Psoas muscle (tissue), 8 donors: ENCODE results near the gene SDK2. TPM values are rescaled to one million over a fixed set of nuclear protein-coding genes. Genes with fewer than 3 reads are reported as not detected.

Source experiments
- ATAC-seq, 4 donors: fragments of 200-7000 bp; cut with Tn5 transposase; one replicate each; pipeline ENCODE4 v1.9.1; 2020; ENCODE audit warnings: moderate library complexity in 3 of 4, mild to moderate bottlenecking in 2 of 4
- DNase-seq, 2 donors: peaks; one replicate each; pipeline ENCODE4 v3.0.0-alpha.2; 2020
- H3K27ac ChIP-seq: fragments of 200-600 bp; one replicate; pipeline ENCODE4 v1.8.0; 2022
- H3K27me3 ChIP-seq, 3 donors: fragments of 200-600 bp in 1 of 3; one replicate each; pipeline versions ENCODE4 v1.6.1 to v1.8.0; 2013 to 2022; ENCODE audit warnings: low read length in 2 of 3, mild to moderate bottlenecking in 2 of 3, moderate library complexity in 1 of 3; ENCODE audit not compliant: insufficient read depth in 3 of 3
- H3K36me3 ChIP-seq, 2 donors: fragments of 200-600 bp in 1 of 2; one replicate each; pipeline versions ENCODE4 v1.6.1 to v1.8.0; 2013 to 2022; ENCODE audit warnings: low read depth in 1 of 2, mild to moderate bottlenecking in 1 of 2, moderate library complexity in 1 of 2; ENCODE audit not compliant: insufficient read depth in 1 of 2
- H3K4me1 ChIP-seq: fragments of 200-600 bp; one replicate; pipeline ENCODE4 v1.8.0; 2022
- H3K4me3 ChIP-seq: fragments of 200-600 bp; one replicate; pipeline ENCODE4 v1.8.0; 2022; ENCODE audit warnings: mild to moderate bottlenecking
- H3K9me3 ChIP-seq: fragments of 200-600 bp; one replicate; pipeline ENCODE4 v1.8.0; 2022
- CTCF ChIP-seq: fragments of 200-600 bp; IDR thresholded peaks from one replicate; pipeline ENCODE4 v1.8.0; 2022; ENCODE audit warnings: antibody characterized with exemption
- WGBS, 3 donors: extraction: QIAGEN DNeasy Blood & Tissue Kit; methylation state at CpG; one replicate each; pipeline versions ENCODE4 v1.1.6 to v1.1.7; 2013; 5-methylcytosine and 5-hydroxymethylcytosine counted together
- intact Hi-C, 2 donors: fragments of 100-400 bp; cut with DNase I; formaldehyde crosslinking; loops; one replicate each; pipeline versions ENCODE4 v1.11.0 to v1.14.2; 2022
- polyA plus RNA-seq, 3 donors: library from polyadenylated mRNA; stranded (reverse); fragments of 200-250 nt; gene quantifications; one replicate each; pipeline ENCODE4 v1.2.3, GENCODE V29; 2013
- total RNA-seq, 4 donors: library from RNA; stranded (reverse); fragmentation: NEBNext Ultra II Directional in 2 of 4; extraction: Animal tissue kit (Norgen Biotek cat#: 25700) in 2 of 4; gene quantifications; one replicate each; pipeline versions ENCODE4 v1.2.1 to v1.2.4, GENCODE V29; 2021 to 2023
- donor health status: healthy with polysubstance abuse.
- donor health status: DM: no; HTN: no; CAD: no; lungs with moderate emphysema.
- donor health status: Bipolar disorder and iron deficiency.
- donor health status: healthy.
- donor health status: DM: yes; HTN: yes; CAD: no.
- donor health status: DM: no; HTN: no; CAD: no.
- donor health status: DM: no; HTN: no; CAD: no.
- donor health status: DM: yes; HTN: yes; CAD: no.

The SDK2 gene
- total and polyA plus RNA-seq, 7 donors: 0.04 to 2.8 (median 0.24) TPM

GRCh38 chr17:73291260-73291801 is 352.9 kb downstream of the SDK2 start:
- intact Hi-C loops: no loop called here
- peak overlapping the region; percentile 30 for H3K4me3 ChIP-seq
- DNase-seq (peak; percentile 80 to 81), ATAC-seq (peak; percentile 68 to 74 (median 70))
- no peaks in the 10 kb centered on the region for H3K27me3 ChIP-seq
- peak overlapping the region; percentile 77 for H3K27ac ChIP-seq
- no peak for TF ChIP-seq CTCF
- no peaks in the 10 kb centered on the region for H3K36me3 ChIP-seq
- H3K4me1 ChIP-seq: peaks cover 34% of the 10 kb centered on the region
- WGBS, 3 donors: 58 to 73% (median 59%) methylated on average over 8 of the region's 8 CpGs
- no peaks in the 10 kb centered on the region for H3K9me3 ChIP-seq

GRCh38 chr17:73290399-73291259 is 353.6 kb downstream of the SDK2 start:
- Histone ChIP-seq H3K4me1 (peaks cover 34% of the 10 kb centered on the region), H3K27me3 (no peaks in the 10 kb centered on the region), H3K4me3 (no peak overlapping the region), H3K36me3 (peaks cover 0 to 5% of the 10 kb centered on the region in 2 donors), H3K27ac (peak overlapping the region; percentile 77), H3K9me3 (no peaks in the 10 kb centered on the region)
- no peak for TF ChIP-seq CTCF
- no peak for ATAC-seq
- intact Hi-C loops: no loop called here
- 74 to 83% (median 80%) methylated on average over 16 of the region's 16 CpGs for WGBS, 3 donors
- no peak for DNase-seq

GRCh38 chr17:73289549-73290254 is 354.5 kb downstream of the SDK2 start:
- intact Hi-C loops: no loop called here
- Histone ChIP-seq H3K27ac (peak overlapping the region; percentile 42), H3K4me3 (no peak overlapping the region), H3K36me3 (peaks cover 0 to 15% of the 10 kb centered on the region in 2 donors), H3K27me3 (no peaks in the 10 kb centered on the region), H3K9me3 (no peaks in the 10 kb centered on the region), H3K4me1 (peaks cover 34% of the 10 kb centered on the region)
- 41 to 60% (median 53%) methylated on average over 7 of the region's 7 CpGs for WGBS, 3 donors
- ATAC-seq: no peak
- DNase-seq: no peak
- no peak for TF ChIP-seq CTCF

GRCh38 chr17:73288534-73289302 is 355.5 kb downstream of the SDK2 start:
- peaks cover 0 to 16% of the 10 kb centered on the region in 2 donors for H3K36me3 ChIP-seq
- peaks cover 32% of the 10 kb centered on the region for H3K4me1 ChIP-seq
- no peaks in the 10 kb centered on the region for H3K9me3 ChIP-seq
- no peak for TF ChIP-seq CTCF
- H3K27me3 ChIP-seq: no peaks in the 10 kb centered on the region
- H3K4me3 ChIP-seq: no peak overlapping the region
- intact Hi-C loops: no loop called here
- H3K27ac ChIP-seq: peak overlapping the region; percentile 11
- peak in 1 of 2 donors; percentile 61 for DNase-seq
- WGBS, 3 donors: 54 to 68% (median 59%) methylated on average over 19 of the region's 19 CpGs
- ATAC-seq: peak in 1 of 4 donors; percentile 3
